ENCODE data around the gene LECT2. TPM values are rescaled to one million over a fixed set of nuclear protein-coding genes. Genes with fewer than 3 reads are reported as not detected.

Gene LECT2
- total RNA-seq: not detected
- long read RNA-seq: 0 reads

DNA sequence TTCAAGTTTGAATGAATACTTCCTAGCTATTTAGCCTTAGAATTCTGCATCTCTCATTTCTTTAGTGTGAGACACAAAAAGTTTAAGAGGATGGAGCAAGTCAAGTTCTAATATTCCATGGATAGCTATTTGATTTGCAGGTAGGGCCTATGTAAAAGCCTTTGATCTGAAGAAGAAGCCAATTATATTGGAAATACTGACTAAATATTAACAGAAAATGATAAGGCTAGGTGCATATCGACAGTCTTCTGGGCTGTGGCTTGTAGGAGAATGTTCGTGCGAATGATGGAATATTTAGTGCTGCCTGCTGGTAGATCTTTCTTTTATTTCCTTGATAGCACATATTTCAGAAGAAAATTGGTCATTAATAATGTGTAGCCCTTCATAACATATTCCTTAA lies at the start of gene LECT2:
Gene LECT2 (minus strand): TSS at position 85 of the 400 bp plus-strand sequence. CDS start 150 bp downstream, outside the sequence.
- ATAC-seq: no peak
- intact Hi-C loops (cut with DNase I): no loop called here
- DNase-seq (ENCODE audit: missing footprints): no peak

DNA sequence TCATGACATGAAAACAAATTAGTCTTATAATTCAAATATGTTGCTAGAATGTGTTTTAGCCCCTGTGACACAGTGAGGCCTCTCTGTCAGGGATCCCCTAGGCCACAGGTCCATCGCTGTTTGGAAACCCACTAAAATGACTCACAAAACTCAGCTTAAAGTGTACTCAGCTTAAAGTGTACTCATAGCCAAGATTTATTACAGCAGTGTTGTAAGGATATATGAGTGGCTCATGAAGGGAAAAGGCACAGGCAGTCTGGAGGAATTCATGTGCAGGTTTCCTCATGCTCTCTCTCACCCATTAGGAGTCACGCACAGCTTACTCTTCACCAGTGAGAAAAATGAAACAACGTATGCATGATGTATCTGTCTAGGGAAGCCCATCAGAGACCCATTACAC lies 49.7 kb upstream of the LECT2 start:
- intact Hi-C loops (cut with DNase I): no loop called here
- DNase-seq (ENCODE audit: missing footprints) (no peak), ATAC-seq (no peak)

DNA sequence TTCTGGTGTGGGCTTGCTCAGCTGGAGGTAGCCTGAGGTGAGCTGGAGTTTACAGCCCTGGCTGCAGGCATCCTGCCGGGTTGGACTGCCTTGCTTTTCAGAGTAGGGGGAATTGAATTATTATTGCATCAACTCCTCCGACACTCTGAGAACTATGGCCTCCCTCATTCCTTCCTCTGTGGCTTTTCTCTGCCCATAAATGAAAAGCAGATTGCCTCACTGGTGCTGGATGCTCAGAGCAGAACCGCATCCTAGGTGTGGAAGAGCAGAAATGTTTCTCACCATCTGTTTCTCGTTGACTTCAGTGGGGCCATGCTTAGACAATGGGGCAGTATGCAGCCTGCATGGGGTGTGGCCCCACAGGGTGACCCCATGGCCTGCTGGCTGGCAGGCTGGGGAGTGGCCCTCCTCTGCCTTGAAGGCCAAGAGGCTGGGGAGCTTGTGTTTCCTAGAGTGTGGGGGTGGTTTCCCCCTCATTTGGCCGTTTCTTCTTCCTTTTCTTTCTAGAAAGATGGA lies 46.7 kb upstream of the LECT2 start:
- intact Hi-C loops (cut with DNase I): no loop called here
- peak; percentile 57 for ATAC-seq
- DNase-seq (ENCODE audit: missing footprints): peak; percentile 72

DNA sequence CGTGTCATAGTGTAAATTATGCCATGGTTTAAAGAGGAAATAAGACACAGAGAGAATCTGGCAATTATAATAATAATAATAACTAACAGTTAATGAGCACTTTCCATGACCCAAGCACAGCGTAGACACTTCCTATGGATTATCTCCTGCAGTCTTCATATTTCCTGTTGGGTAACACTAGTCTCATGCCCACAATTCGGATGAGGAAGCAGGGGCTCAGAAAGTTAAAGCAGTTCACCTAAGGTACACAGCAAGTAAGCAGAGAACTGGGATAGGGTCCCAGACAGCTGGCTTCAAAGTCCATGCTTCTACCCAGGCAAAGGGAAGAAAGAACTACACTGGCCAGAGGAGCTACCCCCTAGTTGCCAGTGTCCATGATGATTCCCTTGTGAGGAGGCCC lies 46.1 kb upstream of the LECT2 start:
- ATAC-seq (peak; percentile 29), DNase-seq (ENCODE audit: missing footprints) (no peak)
- intact Hi-C loops (cut with DNase I): no loop called here

DNA sequence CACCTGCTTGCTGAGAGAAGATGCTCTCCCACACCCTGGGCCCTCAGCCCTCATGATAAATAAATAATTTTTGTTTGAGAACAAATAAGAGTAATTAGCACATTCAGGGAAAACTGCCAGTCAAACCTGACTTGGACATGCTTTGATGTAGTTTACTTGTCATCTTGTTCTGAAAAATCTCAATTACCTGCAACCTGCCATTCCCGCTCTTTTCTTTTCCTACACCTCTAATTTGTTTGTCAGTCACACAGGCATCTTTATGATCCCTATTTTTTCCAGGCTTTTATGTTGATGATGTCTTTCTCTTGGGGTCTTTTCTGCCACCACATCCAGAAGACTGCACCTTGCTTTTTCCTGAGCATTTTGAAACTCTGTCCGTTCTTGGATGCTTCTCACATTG lies 45.4 kb upstream of the LECT2 start:
- intact Hi-C loops (cut with DNase I): no loop called here
- ATAC-seq (no peak), DNase-seq (ENCODE audit: missing footprints) (no peak)

DNA sequence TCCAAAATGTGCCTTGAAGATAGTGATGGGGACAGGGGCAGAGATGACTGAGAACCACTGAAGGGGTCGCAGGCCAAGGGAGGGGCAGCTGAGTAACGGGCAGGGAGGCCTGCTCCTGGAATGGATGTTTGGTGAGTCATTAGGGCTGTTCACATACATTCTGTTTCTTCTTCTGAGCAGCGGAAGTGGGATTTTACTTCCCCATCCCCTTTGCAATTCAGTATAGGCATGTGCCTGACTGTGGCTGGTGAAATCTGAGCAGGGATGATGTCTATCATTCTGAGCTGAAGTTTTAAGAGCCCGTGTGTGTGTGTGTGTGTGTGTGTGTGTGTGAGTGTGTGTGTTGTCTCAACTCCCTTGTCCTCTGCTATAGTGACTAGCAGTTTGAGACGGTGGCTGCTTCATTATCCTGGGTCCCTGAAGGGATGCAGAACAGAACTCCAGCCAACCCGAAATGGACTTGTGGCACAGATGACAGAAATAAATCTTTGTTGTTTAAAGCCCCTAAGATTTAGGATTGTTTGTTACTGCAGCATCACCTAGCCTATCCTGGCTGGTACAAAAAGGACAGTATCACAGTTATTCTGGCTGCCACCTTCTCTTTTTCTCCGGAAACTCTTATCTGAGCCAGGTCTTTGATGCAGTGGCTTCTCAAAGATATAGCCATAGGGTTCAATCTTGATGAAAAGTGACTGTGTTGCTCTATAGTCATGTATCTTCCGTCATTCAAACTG lies 44.8 kb upstream of the LECT2 start:
- ATAC-seq: peak; percentile 53
- intact Hi-C loops (cut with DNase I): no loop called here
- DNase-seq (ENCODE audit: missing footprints): no peak

DNA sequence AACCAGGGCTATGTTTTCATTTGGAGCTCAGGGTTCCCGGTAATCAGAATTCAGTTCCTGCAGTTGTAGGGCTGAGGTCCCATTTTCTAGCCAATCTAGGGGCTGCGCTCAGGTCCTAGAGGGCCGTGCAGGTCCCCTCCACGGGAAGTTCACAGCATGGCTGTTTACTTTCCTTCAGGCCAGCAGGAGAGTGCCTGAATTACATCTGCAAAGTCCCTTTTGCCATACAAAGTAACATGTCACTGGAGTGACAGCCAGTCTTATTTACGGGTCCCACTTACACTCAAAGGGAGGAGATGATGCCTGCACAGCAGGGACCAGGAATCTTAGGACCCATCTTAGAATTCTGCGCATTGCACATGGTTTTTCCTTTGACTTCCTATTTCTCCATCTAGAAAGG lies 44.1 kb upstream of the LECT2 start:
- ATAC-seq (no peak), DNase-seq (ENCODE audit: missing footprints) (no peak)
- intact Hi-C loops (cut with DNase I): no loop called here

DNA sequence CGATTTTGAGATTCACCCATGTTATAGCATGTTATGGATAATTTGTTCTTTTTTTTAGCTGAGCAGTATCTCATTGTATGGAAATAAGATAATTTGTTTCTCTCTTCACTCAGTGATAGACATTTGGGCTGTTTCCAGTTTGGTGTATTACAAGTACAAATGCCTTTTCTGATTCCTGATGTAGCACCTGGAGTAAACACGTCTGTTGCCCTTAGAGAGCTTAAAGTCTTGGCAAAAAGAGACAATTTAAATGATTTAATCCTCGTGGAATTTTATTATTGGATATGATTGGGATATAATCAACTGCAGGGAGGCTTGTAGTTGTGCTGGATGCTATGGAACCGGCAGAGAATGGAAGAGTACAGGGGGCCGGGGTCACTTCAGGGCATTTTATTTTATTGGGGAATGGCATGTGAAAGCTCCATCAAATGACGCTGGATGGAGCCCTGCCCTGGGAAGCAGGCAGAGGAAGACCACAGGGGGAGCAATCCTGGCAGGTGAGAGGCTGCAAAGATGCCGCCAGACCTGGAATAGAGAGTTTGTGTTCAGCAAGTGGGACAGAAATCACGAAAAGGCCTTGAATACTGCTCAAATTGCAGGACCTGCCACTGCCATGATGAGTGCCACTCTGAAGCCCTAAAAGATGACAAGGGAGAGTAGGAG lies 43.0 kb upstream of the LECT2 start:
- intact Hi-C loops (cut with DNase I): no loop called here
- no peak for DNase-seq (ENCODE audit: missing footprints)
- no peak for ATAC-seq

DNA sequence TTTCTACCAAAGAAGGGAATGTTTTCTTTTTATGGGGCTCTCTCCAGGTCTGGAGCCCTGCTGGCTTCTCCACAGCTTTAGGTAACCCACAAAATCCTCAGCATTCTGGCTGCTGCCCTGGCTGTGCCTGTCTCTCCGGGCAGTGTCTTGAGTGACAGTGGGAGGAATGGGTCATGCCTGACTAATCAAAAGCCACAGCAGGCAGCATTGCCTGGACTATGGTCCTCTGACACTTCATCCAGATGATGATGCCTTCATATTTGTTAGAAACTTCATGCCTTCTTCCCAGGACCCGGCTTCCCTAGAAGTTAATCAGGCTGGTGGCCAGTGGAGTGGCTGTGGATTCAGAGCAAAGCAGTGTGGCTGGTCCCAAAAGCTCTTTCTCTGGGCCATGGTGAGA lies 41.8 kb upstream of the LECT2 start:
- no peak for ATAC-seq
- DNase-seq (ENCODE audit: missing footprints): no peak
- intact Hi-C loops (cut with DNase I): no loop called here

DNA sequence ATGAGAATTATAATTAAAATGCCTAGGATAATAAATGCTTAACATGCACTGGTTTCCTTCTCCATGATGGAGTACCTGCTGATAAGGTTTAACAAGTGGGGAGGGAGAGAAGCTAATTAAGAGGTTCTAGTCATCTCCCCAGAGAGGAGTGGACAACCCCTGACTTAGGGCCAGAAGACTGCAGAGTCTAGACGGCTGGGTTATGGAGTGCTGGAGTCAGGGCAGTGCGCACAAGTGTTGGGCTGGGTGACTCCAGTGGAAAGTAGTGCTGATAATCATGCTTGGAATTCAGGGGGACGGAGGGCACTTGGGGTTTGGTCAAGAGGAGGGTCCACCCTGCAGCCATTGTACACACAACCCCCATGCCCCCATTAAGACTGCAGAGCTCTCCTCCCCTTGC lies 41.2 kb upstream of the LECT2 start:
- intact Hi-C loops (cut with DNase I): no loop called here
- ATAC-seq (no peak), DNase-seq (ENCODE audit: missing footprints) (no peak)

DNA sequence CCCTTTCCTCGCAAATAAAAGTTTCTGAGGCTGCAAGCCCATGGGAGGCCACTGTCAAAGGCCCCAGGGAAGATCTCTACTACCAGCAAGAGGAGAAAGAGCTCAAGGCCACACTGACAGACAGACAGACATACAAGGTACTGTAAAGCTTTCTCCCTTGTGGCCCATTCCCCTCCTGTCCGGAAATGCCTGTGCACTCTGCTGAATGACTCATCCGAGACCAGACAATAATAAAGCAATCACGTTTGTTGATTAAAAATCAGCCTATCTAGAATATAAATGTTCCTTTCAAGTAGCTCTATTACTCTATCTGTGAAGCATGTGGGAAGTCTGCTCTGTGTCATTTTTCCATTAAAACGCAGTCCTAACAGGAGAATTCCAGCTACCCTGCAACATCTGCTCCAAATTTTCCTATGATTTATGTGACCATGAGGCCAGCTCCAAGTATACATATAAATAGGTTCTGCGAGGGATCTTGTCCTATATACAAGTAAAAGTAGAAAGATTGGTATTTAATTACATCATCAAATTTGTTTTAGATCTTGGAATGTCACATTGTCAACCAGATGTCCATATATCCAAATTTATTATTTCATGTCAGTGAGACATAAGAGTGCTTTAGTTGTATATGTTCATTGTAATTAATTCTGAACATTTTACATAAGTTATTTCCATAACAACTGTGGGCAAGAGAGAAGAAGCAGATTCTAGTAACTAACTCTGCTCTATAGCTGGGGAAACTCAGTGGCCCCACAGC lies 39.3 kb upstream of the LECT2 start:
- intact Hi-C loops (cut with DNase I): no loop called here
- no peak for DNase-seq (ENCODE audit: missing footprints)
- ATAC-seq: no peak

DNA sequence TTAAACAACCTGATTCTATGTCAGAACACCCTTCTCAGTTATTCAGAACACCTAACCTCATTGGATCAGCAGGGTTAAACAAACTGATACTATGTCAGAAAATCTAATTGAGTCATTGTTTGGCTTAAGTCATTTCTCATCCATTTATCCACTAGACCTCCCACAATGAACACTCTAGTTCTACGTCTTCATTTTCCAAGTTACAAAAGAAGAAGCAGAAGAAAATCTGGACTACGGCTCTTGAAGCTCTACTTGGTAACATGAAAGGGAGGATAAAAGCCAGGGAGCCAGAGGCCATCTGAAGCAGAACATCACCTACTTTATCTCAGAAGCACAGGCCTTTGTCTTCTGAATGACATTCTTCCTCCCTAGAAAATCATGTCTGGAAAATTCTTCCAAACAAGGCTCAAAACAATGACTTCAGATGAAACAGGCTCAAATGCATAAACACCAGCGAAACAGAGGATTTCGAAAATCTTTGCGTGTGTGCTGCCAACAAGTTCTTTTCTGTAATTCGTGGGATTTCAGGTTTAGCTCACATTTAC lies 38.6 kb upstream of the LECT2 start:
- intact Hi-C loops (cut with DNase I): no loop called here
- DNase-seq (ENCODE audit: missing footprints) (no peak), ATAC-seq (no peak)

DNA sequence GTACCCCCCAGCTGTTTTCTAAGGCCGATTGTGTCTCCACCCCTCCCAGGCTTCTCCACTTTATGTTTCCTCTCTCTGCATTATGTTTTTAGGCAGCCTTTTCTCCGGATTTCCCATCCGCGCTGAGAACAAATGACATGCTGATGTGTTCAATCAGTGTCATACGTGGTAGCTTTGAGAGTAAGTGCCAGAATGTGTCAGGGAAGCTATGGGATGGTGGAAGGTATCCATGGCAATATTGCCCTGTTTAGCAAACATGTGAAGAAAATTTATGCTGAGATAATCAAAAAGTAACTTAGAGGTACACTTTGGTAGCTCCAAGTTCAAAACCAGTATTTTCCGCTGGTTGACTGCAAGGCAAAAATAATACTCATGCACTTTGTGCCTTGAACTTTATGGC lies 36.6 kb upstream of the LECT2 start:
- no peak for DNase-seq (ENCODE audit: missing footprints)
- intact Hi-C loops (cut with DNase I): no loop called here
- no peak for ATAC-seq

DNA sequence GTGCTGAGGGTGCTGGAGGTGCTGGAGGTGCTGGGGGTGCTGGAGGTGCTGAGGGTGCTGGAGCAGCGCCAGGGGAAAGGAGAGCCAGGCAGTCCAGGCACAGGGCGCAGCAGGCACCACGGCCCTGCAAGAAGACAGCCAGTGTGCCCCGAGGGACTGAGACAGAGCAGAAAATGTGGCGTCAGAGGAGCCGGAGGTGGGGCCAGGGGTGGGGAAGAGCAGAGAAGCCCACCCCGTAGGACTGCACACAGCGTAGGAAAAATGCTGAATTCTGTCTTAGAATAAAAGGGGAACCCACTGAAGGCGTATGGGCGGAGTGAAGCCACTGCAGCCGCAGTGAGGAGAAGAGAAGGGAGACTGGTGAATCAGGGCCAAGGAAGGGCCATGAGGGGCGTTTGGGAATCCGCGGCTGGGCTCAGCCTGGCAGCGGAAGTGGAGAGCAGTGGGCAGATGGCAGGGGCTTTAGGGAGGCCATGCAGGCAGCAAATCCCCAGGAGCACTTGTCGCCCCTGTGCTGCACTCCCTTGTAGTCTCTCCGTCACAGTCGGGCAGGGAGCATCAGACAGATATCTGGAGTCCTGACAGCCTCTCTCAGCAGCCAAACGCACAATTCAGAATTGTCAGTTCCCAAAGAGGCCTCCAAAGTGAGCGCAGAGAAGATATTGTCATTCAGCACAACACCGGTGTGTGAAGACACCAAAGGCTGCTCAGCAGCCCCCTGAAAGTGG lies 35.9 kb upstream of the LECT2 start:
- intact Hi-C loops (cut with DNase I): no loop called here
- peak; percentile 50 for ATAC-seq
- no peak for DNase-seq (ENCODE audit: missing footprints)

DNA sequence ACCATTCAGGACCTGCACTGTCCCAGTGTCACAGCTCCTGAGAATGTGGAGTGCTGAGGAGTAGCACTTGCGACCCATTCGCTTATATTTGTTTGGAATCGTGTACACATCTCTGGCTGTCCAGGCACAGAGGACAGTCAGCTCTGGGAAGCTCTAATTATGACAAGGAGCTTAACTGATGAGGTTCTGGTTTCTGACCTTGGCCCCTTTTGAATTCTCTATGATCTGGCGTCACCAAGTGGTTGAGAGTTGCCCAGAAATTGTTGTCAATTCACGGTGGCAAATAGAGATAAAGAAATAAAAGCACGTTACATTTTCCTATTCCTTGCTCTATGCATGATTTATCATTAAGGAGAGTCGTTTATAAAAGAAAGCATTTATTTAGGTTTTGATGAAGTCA lies 34.9 kb upstream of the LECT2 start:
- intact Hi-C loops (cut with DNase I): no loop called here
- ATAC-seq: no peak

DNA sequence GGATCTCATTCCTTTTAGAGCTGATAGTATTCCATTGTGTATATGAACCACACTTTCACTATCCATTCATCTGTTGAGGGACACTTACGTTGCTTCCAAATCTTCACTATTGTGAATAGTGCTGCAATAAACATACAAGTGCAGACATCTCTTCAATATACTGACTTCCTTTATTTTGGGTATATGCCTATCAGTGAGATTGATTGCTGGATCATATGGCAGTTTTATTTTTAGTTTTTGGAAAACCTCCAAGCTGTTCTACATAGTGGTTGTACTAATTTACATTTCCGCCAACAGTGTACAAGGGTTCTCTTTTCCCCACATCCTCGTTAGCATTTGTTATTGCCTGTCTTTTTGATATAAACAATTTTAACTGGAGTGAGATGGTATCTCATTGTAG lies 33.8 kb upstream of the LECT2 start:
- ATAC-seq: no peak
- DNase-seq (ENCODE audit: missing footprints): no peak
- intact Hi-C loops (cut with DNase I): no loop called here

More for the DNA sequence above, 34.9 kb upstream of the LECT2 start:
- no peak for DNase-seq (ENCODE audit: missing footprints)

DNA sequence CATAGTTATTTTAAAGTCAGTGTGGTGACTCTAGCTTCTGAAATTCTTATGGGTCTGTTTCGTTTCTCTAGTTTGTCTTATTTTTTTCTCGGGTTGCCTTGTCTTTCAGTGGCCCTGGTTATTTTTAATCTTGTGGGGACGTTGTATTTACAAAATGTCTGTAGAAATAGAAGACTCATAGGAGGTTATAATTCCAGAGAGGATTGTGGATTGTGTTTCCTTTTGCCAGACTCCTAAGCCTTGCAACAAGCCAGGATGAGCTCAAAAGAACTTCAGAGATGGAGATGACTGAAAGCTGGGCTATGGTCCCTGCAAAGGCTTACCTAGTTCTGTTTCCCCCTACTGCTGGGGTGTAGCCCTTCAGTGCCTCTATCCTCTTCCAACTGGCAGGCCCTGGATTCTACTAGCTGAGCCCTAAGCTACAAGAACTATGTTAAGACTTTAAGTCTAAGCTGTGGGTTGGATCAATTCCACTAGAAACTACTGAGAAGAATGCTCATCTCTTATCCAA lies 32.2 kb upstream of the LECT2 start:
- peak; percentile 39 for ATAC-seq
- intact Hi-C loops (cut with DNase I): no loop called here
- no peak for DNase-seq (ENCODE audit: missing footprints)

DNA sequence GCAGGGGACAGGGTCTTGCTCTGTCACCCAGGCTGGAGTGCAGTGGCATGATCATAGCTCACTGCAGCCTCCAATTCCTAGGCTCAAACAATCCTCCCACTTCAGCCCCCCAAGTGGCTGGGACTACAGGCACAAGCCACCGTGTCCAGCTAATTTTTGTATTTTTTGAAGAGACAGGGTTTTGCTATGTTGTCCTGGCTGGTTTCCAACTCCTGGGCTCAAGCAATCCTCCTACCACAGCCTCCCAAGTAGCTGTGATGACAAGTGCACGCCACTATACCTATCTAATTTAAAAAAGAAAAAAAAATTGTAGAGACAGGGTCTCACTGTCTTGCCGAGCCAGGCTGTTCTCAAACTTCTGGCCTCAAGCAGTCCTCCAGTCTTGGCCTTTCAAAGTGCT lies 31.6 kb upstream of the LECT2 start:
- intact Hi-C loops (cut with DNase I): no loop called here
- no peak for DNase-seq (ENCODE audit: missing footprints)
- no peak for ATAC-seq

DNA sequence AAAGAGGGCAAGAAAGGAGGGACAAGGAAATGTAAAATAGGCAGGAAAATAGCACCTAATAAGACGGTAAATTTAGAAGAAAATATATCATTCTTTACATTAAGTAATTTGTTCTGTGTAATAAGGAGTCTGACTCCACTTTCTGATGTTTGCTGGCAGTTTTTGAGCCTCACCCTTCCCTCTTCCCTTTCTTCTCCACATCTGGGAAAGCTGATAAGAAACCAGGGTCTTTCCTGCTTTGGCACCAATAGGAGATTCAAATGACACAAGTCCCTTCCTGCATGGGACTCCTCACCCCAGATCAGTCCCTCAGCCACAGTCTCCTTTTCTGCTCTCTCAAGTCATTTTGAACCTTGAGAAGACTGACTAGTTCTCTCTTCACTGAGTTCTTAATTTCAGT lies 31.2 kb upstream of the LECT2 start:
- DNase-seq (ENCODE audit: missing footprints): no peak
- ATAC-seq: no peak
- intact Hi-C loops (cut with DNase I): no loop called here
